ENCODE measurements around the gene ZBTB45. TPM values are rescaled to one million over a fixed set of nuclear protein-coding genes. Genes with fewer than 3 reads are reported as not detected.

The ZBTB45 gene
- total RNA-seq, result 7.2 and 11.6 TPM in 2 replicates

DNA sequence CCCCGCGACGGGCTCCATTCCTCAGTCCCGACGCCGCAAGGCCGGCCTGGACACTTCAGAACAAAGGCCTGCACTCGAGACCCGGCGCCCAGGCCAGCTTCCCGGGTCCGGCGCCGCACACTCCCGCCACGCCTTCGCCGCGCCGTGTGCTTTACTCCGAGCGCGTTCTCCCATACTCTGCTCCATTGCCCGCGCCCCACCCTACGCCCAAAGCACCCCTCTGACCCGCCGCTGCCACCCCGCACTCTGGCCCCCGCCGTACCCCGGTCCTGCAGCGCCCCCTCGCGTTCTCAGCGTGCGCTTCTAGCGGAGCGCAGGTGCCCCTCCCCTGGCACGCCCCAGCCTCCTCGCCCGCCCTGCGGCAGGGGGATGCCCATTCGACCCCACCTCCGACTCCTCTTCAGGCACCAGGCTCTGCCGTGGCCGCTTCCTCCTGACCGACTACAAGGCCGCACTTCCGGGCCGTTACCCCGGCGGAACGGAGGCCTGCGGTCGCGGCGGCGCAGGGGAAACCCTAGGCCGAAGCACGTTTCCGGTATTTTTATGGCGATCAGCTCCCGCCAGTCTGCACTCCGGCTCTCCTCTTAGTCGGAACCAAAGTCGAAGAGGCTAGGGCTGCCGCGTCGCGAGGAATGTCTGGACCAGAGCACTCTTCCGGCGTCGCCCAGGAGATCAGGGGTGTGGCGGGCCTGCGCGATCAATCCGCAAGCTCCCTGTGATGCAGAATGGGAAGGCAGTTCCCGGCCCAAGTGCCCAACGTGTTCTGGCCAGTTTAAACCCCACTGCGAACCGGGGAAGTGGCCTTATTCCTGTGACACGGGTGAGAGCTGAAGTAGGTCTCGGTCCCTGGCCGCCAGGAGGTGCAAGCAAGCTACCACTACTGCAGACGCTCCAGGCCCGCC is at the start of gene ZBTB45:
Gene ZBTB45 (minus strand): TSS at position 456 of the 902 bp plus-strand sequence. CDS start 2,137 bp downstream, outside the sequence.

DNA sequence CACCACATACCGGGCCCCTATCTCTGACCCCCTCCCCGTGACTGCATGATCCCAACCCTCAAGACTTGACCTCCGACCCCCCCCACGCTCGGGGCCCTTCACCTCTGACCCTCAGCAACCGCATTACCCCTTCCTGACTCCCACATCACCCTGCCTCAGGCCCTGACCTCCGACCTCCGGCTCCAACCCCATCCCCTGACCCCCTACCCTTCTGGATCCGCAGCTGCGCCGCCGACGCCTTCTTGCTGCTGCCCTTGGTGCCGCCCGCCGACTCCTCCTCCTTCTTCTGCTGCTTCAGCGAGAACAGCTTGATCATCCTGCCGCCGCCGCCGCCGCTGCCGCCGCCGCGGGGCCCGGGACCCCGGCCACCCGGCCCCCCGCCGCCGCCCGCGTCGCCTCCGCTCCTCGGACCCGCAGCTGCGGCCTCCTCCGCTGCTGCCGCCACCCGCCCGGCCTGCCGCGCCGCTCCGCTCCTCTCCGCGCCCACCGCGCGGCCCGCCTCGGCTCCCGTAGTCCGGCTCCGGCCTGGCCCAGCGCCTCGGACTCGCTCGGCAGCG is 38.5 kb upstream of the ZBTB45 start, which contains the start of gene UBE2M:
Gene UBE2M (minus strand): TSS at position 546 of the 557 bp plus-strand sequence. CDS start 230 bp downstream, at position 316.

DNA sequence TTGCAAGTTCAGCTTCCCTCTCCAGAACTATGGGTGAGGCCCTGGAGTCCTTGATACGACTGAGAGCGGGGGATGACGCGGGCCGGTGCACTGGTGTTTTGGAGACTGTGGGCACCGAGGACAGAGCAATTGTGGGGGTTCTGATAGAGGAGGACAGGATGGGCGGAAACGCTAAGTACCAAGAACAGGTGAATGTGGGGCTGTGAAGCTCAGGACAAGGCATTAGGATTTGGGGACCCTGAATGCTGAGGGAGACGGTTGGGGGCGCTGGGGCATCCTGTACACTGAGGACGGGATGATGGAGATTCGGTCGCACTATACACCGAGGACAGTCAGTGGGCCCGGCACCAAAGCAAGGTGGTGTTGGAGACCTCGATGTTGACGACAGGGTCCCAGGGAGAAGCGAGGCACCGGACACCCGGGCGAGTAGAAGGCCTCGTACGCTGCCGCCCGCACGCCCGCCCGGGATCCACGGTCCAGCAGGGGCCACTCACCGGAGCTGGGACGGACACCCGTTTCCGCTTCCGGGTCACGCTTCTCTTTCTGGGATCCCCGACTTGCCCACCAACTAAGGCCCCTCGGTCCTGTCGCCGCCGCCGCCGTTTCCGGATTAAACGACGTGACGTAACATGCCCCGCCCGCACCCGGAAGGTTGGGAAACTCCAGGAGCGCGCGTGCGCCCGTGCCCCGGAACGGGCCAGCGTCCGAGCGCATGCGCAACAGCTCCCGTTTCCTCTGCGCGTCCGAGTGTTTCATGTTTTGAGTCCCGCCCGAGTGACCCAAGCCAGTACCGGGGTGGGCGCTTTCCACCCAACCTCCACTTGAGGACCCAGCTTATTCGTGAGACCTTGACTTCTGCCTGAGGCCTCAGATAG is 35.1 kb upstream of the ZBTB45 start, which contains the start of gene CHMP2A:
Gene CHMP2A (minus strand): TSS at position 612 of the 875 bp plus-strand sequence. CDS start 893 bp downstream, outside the sequence.

DNA sequence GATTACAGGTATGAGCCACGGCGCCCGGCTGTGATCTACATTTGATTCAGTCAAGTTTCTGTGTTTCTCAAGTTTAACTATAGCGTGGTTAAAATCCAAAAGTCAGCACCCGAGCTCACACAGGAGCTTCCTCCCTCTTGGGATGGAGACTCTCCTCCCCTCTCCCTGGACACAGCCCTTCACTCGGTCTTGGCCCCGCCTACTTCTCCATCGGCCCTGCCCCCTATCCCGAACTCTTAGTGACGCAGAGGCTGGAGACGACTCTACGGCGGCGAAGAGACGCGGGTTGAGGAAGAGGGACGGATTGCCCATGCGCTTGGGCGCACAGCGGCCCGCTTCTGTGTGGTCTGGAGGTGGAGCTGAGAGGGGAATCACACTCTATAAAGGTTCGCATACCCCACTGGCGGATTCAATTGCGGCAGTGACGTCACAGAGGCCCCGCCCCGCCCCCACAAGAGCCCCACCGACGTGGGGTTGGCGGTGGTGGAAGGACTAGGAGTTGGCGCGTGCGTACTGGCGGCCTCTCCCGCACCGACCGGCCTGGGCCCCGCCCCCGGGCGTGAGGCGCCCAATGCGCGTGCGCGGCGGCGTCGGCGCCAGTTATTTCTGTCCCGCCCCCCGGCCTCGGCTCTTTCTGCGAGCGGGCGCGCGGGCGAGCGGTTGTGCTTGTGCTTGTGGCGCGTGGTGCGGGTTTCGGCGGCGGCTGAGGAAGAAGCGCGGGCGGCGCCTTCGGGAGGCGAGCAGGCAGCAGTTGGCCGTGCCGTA is 24.4 kb upstream of the ZBTB45 start, which contains the start of gene TRIM28:
Gene TRIM28 (plus strand): TSS at position 239 of the 765 bp plus-strand sequence. CDS start 694 bp downstream, outside the sequence.

DNA sequence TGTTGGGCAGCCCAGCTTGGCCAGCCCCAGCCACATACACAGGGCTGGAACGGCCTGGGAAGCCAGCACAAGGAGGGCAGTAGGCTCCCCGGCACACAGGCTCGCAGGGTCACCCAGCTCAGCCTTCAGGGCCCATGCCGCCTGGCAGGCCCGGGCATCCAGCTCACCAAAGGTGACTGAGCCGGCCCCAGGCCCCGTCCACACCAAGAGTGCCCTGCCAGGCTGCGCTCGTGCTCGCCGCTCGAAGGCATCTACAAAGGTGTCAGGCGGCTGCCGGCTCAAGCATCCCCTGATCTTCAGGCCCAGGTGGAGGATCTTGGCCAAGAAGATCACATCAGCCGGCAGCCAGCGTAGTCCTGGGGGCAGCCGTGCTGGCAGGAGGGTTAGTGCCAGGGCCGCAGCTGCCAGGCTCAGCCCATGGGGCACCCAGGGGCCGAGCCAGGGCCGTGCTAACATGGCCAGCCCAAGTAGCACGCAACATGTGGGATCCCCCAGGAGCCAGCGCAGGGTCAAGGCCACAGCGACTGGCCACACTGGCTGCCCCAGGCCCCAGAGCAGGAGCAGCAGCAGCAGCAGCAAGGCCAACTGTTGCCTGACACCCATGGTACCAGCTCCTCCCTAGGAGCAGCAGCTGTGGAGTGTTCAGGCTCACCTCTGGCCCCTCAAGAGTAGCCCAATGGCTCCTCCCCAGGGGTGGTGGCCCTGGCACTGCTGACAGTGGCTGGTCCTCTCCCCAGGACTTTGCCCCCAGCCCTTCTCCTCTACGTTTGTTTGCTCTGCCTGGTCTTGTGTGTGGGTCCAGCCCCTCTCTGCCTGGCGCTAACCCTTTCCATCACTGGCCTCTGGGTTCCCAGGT is 8.0 kb downstream of the ZBTB45 start, which contains the start of gene SLC27A5:
Gene SLC27A5 (minus strand): TSS at position 640 of the 856 bp plus-strand sequence. CDS start 37 bp downstream, at position 603.

DNA sequence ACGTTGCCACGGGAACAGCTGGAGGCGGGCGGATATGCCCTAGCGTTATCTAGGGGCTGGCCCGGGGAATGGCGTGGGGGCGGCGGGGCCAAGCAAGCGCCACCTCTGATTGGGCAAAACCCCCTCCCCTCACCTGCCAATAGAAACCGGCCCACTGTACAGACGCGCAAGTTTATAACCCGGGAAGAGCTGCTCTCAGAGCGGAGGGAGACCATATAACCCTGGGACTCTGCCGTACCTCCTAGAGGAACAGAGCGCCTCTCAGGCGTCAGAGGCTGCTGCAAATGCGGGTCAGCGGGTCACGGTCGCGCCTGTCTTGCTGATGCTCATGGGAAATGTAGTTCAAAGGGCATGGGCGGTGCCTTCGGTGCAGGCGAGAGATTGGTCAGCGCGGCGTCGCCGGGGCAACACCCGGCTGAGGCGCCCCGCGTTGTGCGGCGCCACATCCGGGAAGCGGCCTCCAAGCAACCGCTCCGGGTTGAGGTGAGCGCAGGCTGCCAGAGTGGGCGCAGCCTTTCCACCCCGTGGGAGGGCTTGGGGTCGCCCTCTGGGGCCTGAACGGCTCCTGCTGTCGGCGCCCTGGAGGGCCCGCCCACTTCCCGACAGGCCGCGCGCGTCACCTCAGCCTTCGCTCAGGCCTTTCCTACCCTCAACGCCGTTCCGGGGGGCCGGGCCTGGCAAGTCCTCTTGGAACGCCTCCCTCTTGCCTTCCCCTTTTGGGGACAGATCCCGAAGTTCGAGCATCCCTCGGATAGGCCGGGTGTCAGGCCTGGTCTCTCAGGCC is 43.7 kb downstream of the ZBTB45 start, which contains the start of gene ZNF446:
Gene ZNF446 (plus strand): TSS at position 639 of the 784 bp plus-strand sequence. CDS start 867 bp downstream, outside the sequence.

DNA sequence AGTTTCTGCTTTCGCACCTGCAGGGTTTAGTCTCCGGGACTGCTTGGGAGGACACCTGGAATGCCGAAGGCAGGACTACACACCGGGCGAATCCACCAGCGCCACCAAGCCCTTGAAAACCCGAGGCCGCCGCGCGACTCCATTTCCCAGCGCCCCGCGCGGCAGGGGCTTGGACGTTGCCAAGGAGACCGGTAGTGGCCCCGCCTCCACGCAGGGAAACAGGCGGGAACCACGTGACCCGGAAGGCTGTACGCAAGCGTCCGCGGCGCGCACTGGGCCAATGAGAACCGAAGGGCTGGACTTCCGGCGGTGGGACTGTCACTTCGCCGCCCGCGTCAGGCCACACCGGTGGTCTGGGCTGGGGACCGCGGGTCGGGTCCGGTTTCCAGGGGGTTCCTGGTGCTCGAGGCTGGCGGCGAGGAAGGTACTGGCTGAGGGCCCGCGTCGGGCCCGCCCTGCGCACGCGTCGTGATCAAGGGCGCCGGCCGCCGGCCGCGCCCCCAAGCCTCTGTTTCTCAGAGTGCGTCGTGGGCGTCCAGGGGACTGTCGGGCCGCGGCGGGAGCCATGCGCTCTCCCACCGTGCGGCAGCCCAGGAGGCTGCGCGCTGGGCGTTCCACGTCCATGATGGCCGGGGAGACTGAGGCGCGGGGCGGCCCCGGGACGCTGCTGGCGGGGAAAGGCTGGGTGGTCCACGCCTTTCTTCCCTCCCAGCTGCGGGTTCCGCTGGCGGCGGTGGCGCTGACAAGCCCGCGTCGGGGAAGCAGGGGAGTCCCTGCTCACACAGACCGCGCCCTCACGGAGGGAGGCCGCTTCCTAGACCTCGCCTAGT is 52.6 kb downstream of the ZBTB45 start, which contains the start of gene ZNF324:
Gene ZNF324 (plus strand): TSS at position 321 of the 830 bp plus-strand sequence. CDS start 2,106 bp downstream, outside the sequence.

Small RNA genes within 50 kb of the gene (small RNA-seq; reads per million reads assigned to genes)
- gene MIR6807 (ENCODE audit: low replicate concordance), result 0.39 reads per million, percentile 10 among the genes with 10 or more reads in this experiment
- gene RN7SL525P (ENCODE audit: low replicate concordance), result not detected
- not detected for gene RN7SL693P (ENCODE audit: low replicate concordance)
- not detected for gene RNU6-1337P (ENCODE audit: low replicate concordance)

Other genes starting within 250 kb of the ZBTB45 start
- 4.2 and 7.6 TPM in 2 replicates for gene ZNF8, start 240.9 kb downstream of the ZBTB45 start, total RNA-seq
- 40.5 and 45.0 TPM in 2 replicates for gene ERVK3-1, start 214.4 kb downstream of the ZBTB45 start, total RNA-seq
- gene ZSCAN22, start 192.8 kb downstream of the ZBTB45 start, total RNA-seq, result 3.3 and 5.4 TPM in 2 replicates
- gene A1BG, start 166.3 kb downstream of the ZBTB45 start, total RNA-seq, result 3.3 and 8.8 TPM in 2 replicates
- 0.57 and 1.3 TPM in 2 replicates for gene ZNF497, start 157.1 kb downstream of the ZBTB45 start, total RNA-seq
- 1.8 and 2.4 TPM in 2 replicates for gene ZNF837, start 138.8 kb downstream of the ZBTB45 start, total RNA-seq
- 1,396 and 1,689 TPM in 2 replicates for gene RPS5, start 132.5 kb downstream of the ZBTB45 start, total RNA-seq
- 0.22 and 0.43 TPM in 2 replicates for gene RNF225, start 124.2 kb downstream of the ZBTB45 start, total RNA-seq
- gene ZNF584, start 111.2 kb downstream of the ZBTB45 start, total RNA-seq, result 22.0 and 23.2 TPM in 2 replicates
- 8.1 and 9.7 TPM in 2 replicates for gene ZNF132, start 79.7 kb downstream of the ZBTB45 start, total RNA-seq
- 8.5 and 13.5 TPM in 2 replicates for gene ZNF324B, start 68.2 kb downstream of the ZBTB45 start, total RNA-seq
- gene ZNF324, start 52.7 kb downstream of the ZBTB45 start, total RNA-seq, result 20.8 and 24.3 TPM in 2 replicates
- 9.3 and 16.9 TPM in 2 replicates for gene ZNF446, start 43.5 kb downstream of the ZBTB45 start, total RNA-seq
- 1.3 and 1.6 TPM in 2 replicates for gene SLC27A5, start 7.8 kb downstream of the ZBTB45 start, total RNA-seq
- 357 and 368 TPM in 2 replicates for gene TRIM28, start 24.3 kb upstream of the ZBTB45 start, total RNA-seq
- gene CHMP2A, start 35.3 kb upstream of the ZBTB45 start, total RNA-seq, result 71.4 and 178 TPM in 2 replicates
- gene UBE2M, start 38.8 kb upstream of the ZBTB45 start, total RNA-seq, result 70.5 and 92.5 TPM in 2 replicates
- 20.8 and 21.9 TPM in 2 replicates for gene MZF1, start 53.5 kb upstream of the ZBTB45 start, total RNA-seq

All from placental pericyte (primary cell).